ENCODE data around the gene ZBTB20. TPM values are rescaled to one million over a fixed set of nuclear protein-coding genes. Genes with fewer than 3 reads are reported as not detected.

The ZBTB20 gene
- total RNA-seq, 1 donor from 2014 or later: 32.5 TPM

DNA sequence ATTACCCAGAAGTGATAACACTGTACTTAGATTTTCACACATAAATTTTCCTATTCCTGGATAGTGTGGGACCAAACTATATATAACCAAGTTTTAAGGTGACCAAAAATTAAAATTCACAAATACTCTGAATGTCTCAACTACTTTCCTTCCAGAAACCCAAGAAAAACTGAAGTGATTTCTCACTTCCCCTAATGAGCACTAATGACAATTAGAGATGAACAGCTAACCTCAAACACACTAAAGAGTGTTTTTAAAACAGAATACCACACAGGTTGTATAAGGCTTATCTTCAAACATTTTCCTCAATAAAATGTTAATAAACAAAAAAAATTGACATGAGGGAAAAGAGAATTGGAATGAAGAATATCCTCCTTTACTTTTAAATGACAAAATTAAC, 188.2 kb downstream of the ZBTB20 start:
- no peaks in the 10 kb centered on the region for H3K27me3 ChIP-seq (ENCODE audit: control insufficient read depth, insufficient read depth, low read length)
- DNase-seq (ENCODE audit: low read depth): no peak

DNA sequence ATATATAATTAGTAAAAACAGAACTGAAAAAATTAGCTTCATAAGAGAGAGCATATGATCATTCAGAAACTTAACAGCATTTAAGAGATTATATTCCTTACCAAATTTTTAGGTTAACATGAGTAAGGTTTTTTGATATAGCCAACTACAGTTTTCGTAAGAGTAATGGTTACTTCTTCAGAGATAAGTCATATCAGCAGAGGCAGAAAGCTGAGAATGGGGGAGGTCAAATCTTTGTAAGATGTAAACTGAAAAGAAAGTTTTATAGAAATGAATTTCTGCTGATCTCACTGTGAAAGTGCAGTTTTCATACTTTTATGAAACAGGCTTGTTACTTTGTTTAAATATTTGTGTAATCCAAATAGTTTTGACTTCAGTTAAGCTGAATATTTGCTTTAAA, 193.3 kb downstream of the ZBTB20 start:
- no peaks in the 10 kb centered on the region for H3K36me3 ChIP-seq (ENCODE audit: control insufficient read depth, insufficient read depth, low read length)

More for the DNA sequence above, 188.2 kb downstream of the ZBTB20 start:
- no peak overlapping the region for H3K4me3 ChIP-seq (ENCODE audit: low read depth, low read length)
- no peaks in the 10 kb centered on the region for H3K36me3 ChIP-seq (ENCODE audit: control insufficient read depth, insufficient read depth, low read length)
- no peak for TF ChIP-seq CTCF (IDR thresholded peaks at IDR 0.05; ENCODE audit: insufficient read depth, low read length, poor library complexity, severe bottlenecking)

GRCh38 chr3:114953215-114953799, 193.8 kb downstream of the ZBTB20 start:
- H3K4me3 ChIP-seq (ENCODE audit: low read depth, low read length): no peak overlapping the region
- H3K36me3 ChIP-seq (ENCODE audit: control insufficient read depth, insufficient read depth, low read length): no peaks in the 10 kb centered on the region
- TF ChIP-seq CTCF (IDR thresholded peaks at IDR 0.05; ENCODE audit: insufficient read depth, low read length, poor library complexity, severe bottlenecking): no peak
- H3K27me3 ChIP-seq (ENCODE audit: control insufficient read depth, insufficient read depth, low read length): no peaks in the 10 kb centered on the region
- no peak for DNase-seq (ENCODE audit: low read depth)

More for the DNA sequence above, 193.3 kb downstream of the ZBTB20 start:
- Histone ChIP-seq H3K4me3 (ENCODE audit: low read depth, low read length) (no peak overlapping the region), H3K27me3 (ENCODE audit: control insufficient read depth, insufficient read depth, low read length) (no peaks in the 10 kb centered on the region)
- no peak for DNase-seq (ENCODE audit: low read depth)
- no peak for TF ChIP-seq CTCF (IDR thresholded peaks at IDR 0.05; ENCODE audit: insufficient read depth, low read length, poor library complexity, severe bottlenecking)

GRCh38 chr3:114942773-114943172, 204.3 kb downstream of the ZBTB20 start:
- H3K4me3 ChIP-seq (ENCODE audit: low read depth, low read length): no peak overlapping the region
- H3K36me3 ChIP-seq (ENCODE audit: control insufficient read depth, insufficient read depth, low read length): no peaks in the 10 kb centered on the region
- no peaks in the 10 kb centered on the region for H3K27me3 ChIP-seq (ENCODE audit: control insufficient read depth, insufficient read depth, low read length)
- no peak for DNase-seq (ENCODE audit: low read depth)
- TF ChIP-seq CTCF (IDR thresholded peaks at IDR 0.05; ENCODE audit: insufficient read depth, low read length, poor library complexity, severe bottlenecking): no peak

GRCh38 chr3:114941626-114942309, 205.3 kb downstream of the ZBTB20 start:
- Histone ChIP-seq H3K27me3 (ENCODE audit: control insufficient read depth, insufficient read depth, low read length) (no peaks in the 10 kb centered on the region), H3K4me3 (ENCODE audit: low read depth, low read length) (no peak overlapping the region), H3K36me3 (ENCODE audit: control insufficient read depth, insufficient read depth, low read length) (no peaks in the 10 kb centered on the region)
- DNase-seq (ENCODE audit: low read depth): no peak
- no peak for TF ChIP-seq CTCF (IDR thresholded peaks at IDR 0.05; ENCODE audit: insufficient read depth, low read length, poor library complexity, severe bottlenecking)

DNA sequence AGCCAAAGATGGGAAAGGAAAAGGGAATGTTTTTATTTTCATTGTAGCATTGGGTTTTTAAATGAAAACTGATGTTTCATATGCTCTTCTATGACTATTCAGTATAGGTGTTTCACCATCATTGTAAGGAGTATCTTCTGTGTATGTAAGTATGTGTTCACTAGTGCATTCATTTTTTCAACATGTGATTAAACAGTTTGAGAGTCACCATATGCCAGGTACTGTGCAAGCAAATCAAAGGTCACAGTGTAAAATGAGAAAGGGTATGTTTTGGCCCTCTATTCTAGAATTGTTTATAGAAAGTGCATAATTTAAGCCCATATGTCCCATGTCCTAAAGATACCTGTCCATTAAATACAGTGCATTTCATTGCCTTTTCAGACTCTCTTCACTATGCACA, 207.2 kb downstream of the ZBTB20 start:
- Histone ChIP-seq H3K36me3 (ENCODE audit: control insufficient read depth, insufficient read depth, low read length) (no peaks in the 10 kb centered on the region), H3K4me3 (ENCODE audit: low read depth, low read length) (no peak overlapping the region), H3K27me3 (ENCODE audit: control insufficient read depth, insufficient read depth, low read length) (no peaks in the 10 kb centered on the region)
- TF ChIP-seq CTCF (IDR thresholded peaks at IDR 0.05; ENCODE audit: insufficient read depth, low read length, poor library complexity, severe bottlenecking): no peak
- no peak for DNase-seq (ENCODE audit: low read depth)
